WTC11 (cell line): Measurements from ENCODE around the gene EMC6. TPM values are rescaled to one million over a fixed set of nuclear protein-coding genes. Genes with fewer than 3 reads are reported as not detected.

Source experiments
- ATAC-seq: fragments of 200-7000 bp; cut with Tn5 transposase; 2 replicates; pipeline ENCODE4 v1.10.0; 2021; ENCODE audit warnings: mild to moderate bottlenecking, moderate library complexity
- CTCF ChIA-PET: fragments of 300-600 bp; sonication (Branson Sonifier 250); formaldehyde crosslinking; loops from one replicate; lab custom pipeline; 2021; ENCODE audit warnings: antibody characterized with exemption; lab: Charles Lee
- POLR2A ChIA-PET: fragments of 350-600 bp; sonication (Branson Sonifier 250); formaldehyde crosslinking; loops from one replicate; lab custom pipeline; 2021; ENCODE audit warnings: antibody characterized with exemption; lab: Charles Lee
- DNase-seq: peaks from one replicate; pipeline ENCODE4 v3.0.0; 2021; ENCODE audit warnings: low spot score
- H3K27ac Mint-ChIP-seq: 2 replicates; pipeline ENCODE4 v1.8.0; 2021; ENCODE audit warnings: mixed read lengths
- H3K27me3 Mint-ChIP-seq: 2 replicates; pipeline ENCODE4 v1.8.0; 2021; ENCODE audit warnings: low read depth, mild to moderate bottlenecking, moderate library complexity, mixed read lengths
- H3K36me3 Mint-ChIP-seq: 2 replicates; pipeline ENCODE4 v1.8.0; 2021; ENCODE audit warnings: mixed read lengths
- H3K4me1 Mint-ChIP-seq: 2 replicates; pipeline ENCODE4 v1.8.0; 2022; ENCODE audit warnings: mixed read lengths
- H3K4me3 Mint-ChIP-seq: 2 replicates; pipeline ENCODE4 v1.8.0; 2021; ENCODE audit warnings: mild to moderate bottlenecking, moderate library complexity, mixed read lengths
- H3K9me3 Mint-ChIP-seq: 2 replicates; pipeline ENCODE4 v1.8.0; 2021; ENCODE audit warnings: mixed read lengths
- ELF4 ChIP-seq: sonication (generic); formaldehyde crosslinking; IDR thresholded peaks from 2 replicates; pipeline ENCODE4 v1.8.1; 2022; ENCODE audit warnings: low read depth, mild to moderate bottlenecking, moderate library complexity, missing genetic modification reagents
- EMX1 ChIP-seq: fragments of 250-450 bp; sonication (Bioruptor Pico); IDR thresholded peaks from 2 replicates; pipeline ENCODE4 v1.8.0; 2021; ENCODE audit warnings: mild to moderate bottlenecking
- ESRRA ChIP-seq: sonication (generic); formaldehyde crosslinking; IDR thresholded peaks from 2 replicates; pipeline ENCODE4 v1.8.1; 2022; ENCODE audit warnings: mild to moderate bottlenecking, missing genetic modification reagents, borderline replicate concordance
- FOXP1 ChIP-seq: sonication (generic); formaldehyde crosslinking; IDR thresholded peaks from 2 replicates; pipeline ENCODE4 v1.8.0; 2022; ENCODE audit warnings: missing genetic modification reagents, mild to moderate bottlenecking, moderate library complexity, borderline replicate concordance
- GTF2I ChIP-seq: fragments of 250-450 bp; sonication (Bioruptor Pico); conservative IDR thresholded peaks from 2 replicates; pipeline ENCODE4 v1.4.0; 2021; ENCODE audit warnings: mild to moderate bottlenecking
- MXD4 ChIP-seq: fragments of 250-450 bp; sonication (Bioruptor Pico); IDR thresholded peaks from 2 replicates; pipeline ENCODE4 v1.8.0; 2021; ENCODE audit warnings: mild to moderate bottlenecking, moderate library complexity, borderline replicate concordance
- MYBL2 ChIP-seq: sonication (generic); formaldehyde crosslinking; IDR thresholded peaks from 2 replicates; pipeline ENCODE4 v1.8.1; 2023; ENCODE audit warnings: mild to moderate bottlenecking, moderate library complexity, missing genetic modification reagents
- RELA ChIP-seq: sonication (generic); formaldehyde crosslinking; IDR thresholded peaks from 2 replicates; pipeline ENCODE4 v1.8.1; 2022; ENCODE audit warnings: missing genetic modification reagents, mild to moderate bottlenecking, borderline replicate concordance
- TCF7 ChIP-seq: sonication (generic); formaldehyde crosslinking; IDR thresholded peaks from 2 replicates; pipeline ENCODE4 v1.8.0; 2022; ENCODE audit warnings: mild to moderate bottlenecking, low read depth, missing genetic modification reagents, moderate library complexity
- total RNA-seq: library from RNA; stranded (reverse); gene quantifications from 3 replicates; pipeline ENCODE4 v1.2.3, GENCODE V29; 2021
- TF ChIP-seq, protein P1 (sequence below): fragments of 250-450 bp; sonication (Bioruptor Pico); IDR thresholded peaks from 2 replicates; pipeline ENCODE4 v1.9.0; 2021; ENCODE audit warnings: mild to moderate bottlenecking
- TF ChIP-seq, protein P2 (sequence below): sonication (generic); formaldehyde crosslinking; IDR thresholded peaks from 2 replicates; pipeline ENCODE4 v1.8.1; 2023; ENCODE audit warnings: mild to moderate bottlenecking, missing genetic modification reagents, moderate library complexity
- TF ChIP-seq, protein P3 (sequence below): sonication (generic); formaldehyde crosslinking; IDR thresholded peaks from 2 replicates; pipeline ENCODE4 v1.8.0; 2023; ENCODE audit warnings: mild to moderate bottlenecking, missing genetic modification reagents
- TF ChIP-seq, protein P4 (sequence below): sonication (generic); formaldehyde crosslinking; IDR thresholded peaks from 2 replicates; pipeline ENCODE4 v1.8.0; 2022; ENCODE audit warnings: missing genetic modification reagents
- TF ChIP-seq, protein P5 (sequence below): sonication (generic); formaldehyde crosslinking; IDR thresholded peaks from 2 replicates; pipeline ENCODE4 v1.8.0; 2022; ENCODE audit warnings: mild to moderate bottlenecking, missing genetic modification reagents
- TF ChIP-seq, protein P6 (sequence below): sonication (generic); formaldehyde crosslinking; IDR thresholded peaks from 2 replicates; pipeline ENCODE4 v1.8.1; 2022; ENCODE audit warnings: mild to moderate bottlenecking, missing genetic modification reagents, moderate library complexity, borderline replicate concordance

The EMC6 gene
- total RNA-seq, 1 experiment from 2014 or later, result 86.0 TPM

DNA sequence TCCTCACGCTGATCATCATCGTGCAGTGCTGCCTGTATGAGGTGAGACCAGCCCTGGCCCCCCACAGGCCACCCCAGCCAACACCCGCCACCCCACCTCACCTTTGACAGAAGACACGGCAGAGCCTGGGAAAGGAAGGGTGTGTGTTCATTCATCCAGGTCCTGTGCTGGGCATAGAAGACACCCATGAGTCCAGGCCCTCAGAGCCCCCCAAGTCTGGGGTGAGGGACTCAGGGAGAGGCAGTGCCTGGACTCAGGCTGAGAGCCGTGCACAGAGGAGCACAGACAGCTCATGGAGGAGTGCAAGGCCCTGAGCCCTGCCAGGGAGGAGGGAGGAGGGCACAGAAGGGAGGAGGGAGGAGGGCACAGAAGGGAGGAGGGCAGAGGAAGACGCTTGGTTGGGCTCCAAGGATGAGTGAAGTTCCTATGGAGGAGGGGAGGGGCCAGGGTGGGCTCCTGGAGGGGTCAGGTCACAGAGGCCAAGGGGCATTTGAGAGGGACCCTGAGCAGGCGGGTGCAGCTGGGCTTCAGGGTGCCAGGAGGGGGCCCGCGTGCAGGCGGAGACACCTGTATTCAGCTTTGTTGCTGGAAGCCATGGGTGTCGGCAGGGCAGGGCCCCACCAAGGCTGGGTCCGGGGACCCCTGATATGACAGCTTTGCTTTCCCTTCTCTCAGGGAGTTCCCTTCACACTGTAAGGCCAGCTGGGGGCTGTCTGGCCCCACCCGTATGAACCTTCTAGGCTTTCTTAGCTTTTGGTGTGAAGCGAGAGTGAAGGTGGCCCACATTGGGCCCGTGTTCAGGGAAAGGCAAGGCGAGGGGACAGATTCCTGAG, 11.6 kb upstream of the EMC6 start:
- no peak for DNase-seq
- TF ChIP-seq, protein P1, sequence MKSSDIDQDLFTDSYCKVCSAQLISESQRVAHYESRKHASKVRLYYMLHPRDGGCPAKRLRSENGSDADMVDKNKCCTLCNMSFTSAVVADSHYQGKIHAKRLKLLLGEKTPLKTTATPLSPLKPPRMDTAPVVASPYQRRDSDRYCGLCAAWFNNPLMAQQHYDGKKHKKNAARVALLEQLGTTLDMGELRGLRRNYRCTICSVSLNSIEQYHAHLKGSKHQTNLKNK (CRISPR knock-in tag), result no peak
- TF ChIP-seq, protein P2, sequence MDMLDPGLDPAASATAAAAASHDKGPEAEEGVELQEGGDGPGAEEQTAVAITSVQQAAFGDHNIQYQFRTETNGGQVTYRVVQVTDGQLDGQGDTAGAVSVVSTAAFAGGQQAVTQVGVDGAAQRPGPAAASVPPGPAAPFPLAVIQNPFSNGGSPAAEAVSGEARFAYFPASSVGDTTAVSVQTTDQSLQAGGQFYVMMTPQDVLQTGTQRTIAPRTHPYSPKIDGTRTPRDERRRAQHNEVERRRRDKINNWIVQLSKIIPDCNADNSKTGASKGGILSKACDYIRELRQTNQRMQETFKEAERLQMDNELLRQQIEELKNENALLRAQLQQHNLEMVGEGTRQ (CRISPR knock-in tag), result no peak
- TF ChIP-seq RELA (CRISPR knock-in tag), result no peak
- no peak for TF ChIP-seq TCF7 (CRISPR knock-in tag)
- TF ChIP-seq, protein P3, sequence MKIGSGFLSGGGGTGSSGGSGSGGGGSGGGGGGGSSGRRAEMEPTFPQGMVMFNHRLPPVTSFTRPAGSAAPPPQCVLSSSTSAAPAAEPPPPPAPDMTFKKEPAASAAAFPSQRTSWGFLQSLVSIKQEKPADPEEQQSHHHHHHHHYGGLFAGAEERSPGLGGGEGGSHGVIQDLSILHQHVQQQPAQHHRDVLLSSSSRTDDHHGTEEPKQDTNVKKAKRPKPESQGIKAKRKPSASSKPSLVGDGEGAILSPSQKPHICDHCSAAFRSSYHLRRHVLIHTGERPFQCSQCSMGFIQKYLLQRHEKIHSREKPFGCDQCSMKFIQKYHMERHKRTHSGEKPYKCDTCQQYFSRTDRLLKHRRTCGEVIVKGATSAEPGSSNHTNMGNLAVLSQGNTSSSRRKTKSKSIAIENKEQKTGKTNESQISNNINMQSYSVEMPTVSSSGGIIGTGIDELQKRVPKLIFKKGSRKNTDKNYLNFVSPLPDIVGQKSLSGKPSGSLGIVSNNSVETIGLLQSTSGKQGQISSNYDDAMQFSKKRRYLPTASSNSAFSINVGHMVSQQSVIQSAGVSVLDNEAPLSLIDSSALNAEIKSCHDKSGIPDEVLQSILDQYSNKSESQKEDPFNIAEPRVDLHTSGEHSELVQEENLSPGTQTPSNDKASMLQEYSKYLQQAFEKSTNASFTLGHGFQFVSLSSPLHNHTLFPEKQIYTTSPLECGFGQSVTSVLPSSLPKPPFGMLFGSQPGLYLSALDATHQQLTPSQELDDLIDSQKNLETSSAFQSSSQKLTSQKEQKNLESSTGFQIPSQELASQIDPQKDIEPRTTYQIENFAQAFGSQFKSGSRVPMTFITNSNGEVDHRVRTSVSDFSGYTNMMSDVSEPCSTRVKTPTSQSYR, result no peak
- no peak for TF ChIP-seq ELF4 (CRISPR knock-in tag)
- TF ChIP-seq, protein P4, sequence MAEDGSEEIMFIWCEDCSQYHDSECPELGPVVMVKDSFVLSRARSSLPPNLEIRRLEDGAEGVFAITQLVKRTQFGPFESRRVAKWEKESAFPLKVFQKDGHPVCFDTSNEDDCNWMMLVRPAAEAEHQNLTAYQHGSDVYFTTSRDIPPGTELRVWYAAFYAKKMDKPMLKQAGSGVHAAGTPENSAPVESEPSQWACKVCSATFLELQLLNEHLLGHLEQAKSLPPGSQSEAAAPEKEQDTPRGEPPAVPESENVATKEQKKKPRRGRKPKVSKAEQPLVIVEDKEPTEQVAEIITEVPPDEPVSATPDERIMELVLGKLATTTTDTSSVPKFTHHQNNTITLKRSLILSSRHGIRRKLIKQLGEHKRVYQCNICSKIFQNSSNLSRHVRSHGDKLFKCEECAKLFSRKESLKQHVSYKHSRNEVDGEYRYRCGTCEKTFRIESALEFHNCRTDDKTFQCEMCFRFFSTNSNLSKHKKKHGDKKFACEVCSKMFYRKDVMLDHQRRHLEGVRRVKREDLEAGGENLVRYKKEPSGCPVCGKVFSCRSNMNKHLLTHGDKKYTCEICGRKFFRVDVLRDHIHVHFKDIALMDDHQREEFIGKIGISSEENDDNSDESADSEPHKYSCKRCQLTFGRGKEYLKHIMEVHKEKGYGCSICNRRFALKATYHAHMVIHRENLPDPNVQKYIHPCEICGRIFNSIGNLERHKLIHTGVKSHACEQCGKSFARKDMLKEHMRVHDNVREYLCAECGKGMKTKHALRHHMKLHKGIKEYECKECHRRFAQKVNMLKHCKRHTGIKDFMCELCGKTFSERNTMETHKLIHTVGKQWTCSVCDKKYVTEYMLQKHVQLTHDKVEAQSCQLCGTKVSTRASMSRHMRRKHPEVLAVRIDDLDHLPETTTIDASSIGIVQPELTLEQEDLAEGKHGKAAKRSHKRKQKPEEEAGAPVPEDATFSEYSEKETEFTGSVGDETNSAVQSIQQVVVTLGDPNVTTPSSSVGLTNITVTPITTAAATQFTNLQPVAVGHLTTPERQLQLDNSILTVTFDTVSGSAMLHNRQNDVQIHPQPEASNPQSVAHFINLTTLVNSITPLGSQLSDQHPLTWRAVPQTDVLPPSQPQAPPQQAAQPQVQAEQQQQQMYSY (CRISPR knock-in tag), result no peak
- TF ChIP-seq, protein P5, sequence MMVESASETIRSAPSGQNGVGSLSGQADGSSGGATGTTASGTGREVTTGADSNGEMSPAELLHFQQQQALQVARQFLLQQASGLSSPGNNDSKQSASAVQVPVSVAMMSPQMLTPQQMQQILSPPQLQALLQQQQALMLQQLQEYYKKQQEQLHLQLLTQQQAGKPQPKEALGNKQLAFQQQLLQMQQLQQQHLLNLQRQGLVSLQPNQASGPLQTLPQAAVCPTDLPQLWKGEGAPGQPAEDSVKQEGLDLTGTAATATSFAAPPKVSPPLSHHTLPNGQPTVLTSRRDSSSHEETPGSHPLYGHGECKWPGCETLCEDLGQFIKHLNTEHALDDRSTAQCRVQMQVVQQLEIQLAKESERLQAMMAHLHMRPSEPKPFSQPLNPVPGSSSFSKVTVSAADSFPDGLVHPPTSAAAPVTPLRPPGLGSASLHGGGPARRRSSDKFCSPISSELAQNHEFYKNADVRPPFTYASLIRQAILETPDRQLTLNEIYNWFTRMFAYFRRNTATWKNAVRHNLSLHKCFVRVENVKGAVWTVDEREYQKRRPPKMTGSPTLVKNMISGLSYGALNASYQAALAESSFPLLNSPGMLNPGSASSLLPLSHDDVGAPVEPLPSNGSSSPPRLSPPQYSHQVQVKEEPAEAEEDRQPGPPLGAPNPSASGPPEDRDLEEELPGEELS (CRISPR knock-in tag), result no peak
- TF ChIP-seq ESRRA, result no peak
- TF ChIP-seq MYBL2 (CRISPR knock-in tag), result no peak
- no peak for TF ChIP-seq EMX1 (CRISPR knock-in tag)
- TF ChIP-seq, protein P6, sequence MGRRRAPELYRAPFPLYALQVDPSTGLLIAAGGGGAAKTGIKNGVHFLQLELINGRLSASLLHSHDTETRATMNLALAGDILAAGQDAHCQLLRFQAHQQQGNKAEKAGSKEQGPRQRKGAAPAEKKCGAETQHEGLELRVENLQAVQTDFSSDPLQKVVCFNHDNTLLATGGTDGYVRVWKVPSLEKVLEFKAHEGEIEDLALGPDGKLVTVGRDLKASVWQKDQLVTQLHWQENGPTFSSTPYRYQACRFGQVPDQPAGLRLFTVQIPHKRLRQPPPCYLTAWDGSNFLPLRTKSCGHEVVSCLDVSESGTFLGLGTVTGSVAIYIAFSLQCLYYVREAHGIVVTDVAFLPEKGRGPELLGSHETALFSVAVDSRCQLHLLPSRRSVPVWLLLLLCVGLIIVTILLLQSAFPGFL (CRISPR knock-in tag), result no peak
- no peak for TF ChIP-seq GTF2I (CRISPR knock-in tag)
- TF ChIP-seq MXD4 (CRISPR knock-in tag), result no peak
- TF ChIP-seq FOXP1 (CRISPR knock-in tag), result no peak
- Mint-ChIP-seq H3K9me3 (no peaks in the 10 kb centered on the region), H3K4me3 (no peak overlapping the region), H3K4me1 (no peaks in the 10 kb centered on the region), H3K36me3 (no peaks in the 10 kb centered on the region), H3K27me3 (no peaks in the 10 kb centered on the region), H3K27ac (no peak overlapping the region; the same call in 1 of the 2 replicates)
- CTCF ChIA-PET, result interaction anchor here (0.6 to 1.4 kb wide), 2 partner anchors 11 to 26 kb away, joined by 3 to 4 read pairs; no protein-coding TSS in a partner anchor
- no peak for ATAC-seq
- POLR2A ChIA-PET, result interaction anchor here (0.6 kb wide), 1 partner anchor 74 kb away, joined by 3 read pairs; no protein-coding TSS in a partner anchor
